Embryonic facial prominence (tissue), 1 donor: ENCODE data around the gene UNC45B.
"Not testable (repeated sequence)": the region's sequence is repeated elsewhere in the genome, so short reads cannot be mapped to it uniquely, and the experiment has no call there.

Experiments used
- DNase-seq: peaks from one replicate; pipeline ENCODE4 v3.0.0-alpha.2; 2016; ENCODE audit errors: extremely low spot score

Gene UNC45B

GRCh38 chr17:35214631-35215273 is 67.1 kb downstream of the UNC45B start:
- DNase-seq: no peak

GRCh38 chr17:35217107-35217506 is 69.5 kb downstream of the UNC45B start:
- DNase-seq: no peak

GRCh38 chr17:35218915-35219314 is 71.3 kb downstream of the UNC45B start:
- no peak for DNase-seq

- no peak for DNase-seq
Observed at GRCh38 chr17:35222452-35222851, 74.8 kb downstream of the UNC45B start.

GRCh38 chr17:35224436-35224835 is 76.8 kb downstream of the UNC45B start:
- no peak for DNase-seq

GRCh38 chr17:35227546-35227945 is 79.9 kb downstream of the UNC45B start:
- DNase-seq: no peak

- DNase-seq: no peak
Observed at GRCh38 chr17:35229638-35230037, 82.0 kb downstream of the UNC45B start.

- not testable (repeated sequence) for DNase-seq
Observed at GRCh38 chr17:35234315-35234714, 86.7 kb downstream of the UNC45B start.

GRCh38 chr17:35235289-35235688 is 87.7 kb downstream of the UNC45B start:
- DNase-seq: no peak

GRCh38 chr17:35235917-35236316 is 88.3 kb downstream of the UNC45B start:
- DNase-seq: no peak

- no peak for DNase-seq
Observed at GRCh38 chr17:35236821-35237220, 89.2 kb downstream of the UNC45B start.

GRCh38 chr17:35238821-35239220 is 91.2 kb downstream of the UNC45B start:
- no peak for DNase-seq
